Measurements from ENCODE around the gene PPIP5K1. TPM values are rescaled to one million over a fixed set of nuclear protein-coding genes. Genes with fewer than 3 reads are reported as not detected.
A peak's percentile ranks its signal among the peaks of the same experiment; 100 is the strongest.
"Not testable (repeated sequence)": the region's sequence is repeated elsewhere in the genome, so short reads cannot be mapped to it uniquely, and the experiment has no call there.

PPIP5K1 gene
- 12.1 and 22.2 TPM in 2 replicates for total RNA-seq (ENCODE audit: low replicate concordance)

DNA sequence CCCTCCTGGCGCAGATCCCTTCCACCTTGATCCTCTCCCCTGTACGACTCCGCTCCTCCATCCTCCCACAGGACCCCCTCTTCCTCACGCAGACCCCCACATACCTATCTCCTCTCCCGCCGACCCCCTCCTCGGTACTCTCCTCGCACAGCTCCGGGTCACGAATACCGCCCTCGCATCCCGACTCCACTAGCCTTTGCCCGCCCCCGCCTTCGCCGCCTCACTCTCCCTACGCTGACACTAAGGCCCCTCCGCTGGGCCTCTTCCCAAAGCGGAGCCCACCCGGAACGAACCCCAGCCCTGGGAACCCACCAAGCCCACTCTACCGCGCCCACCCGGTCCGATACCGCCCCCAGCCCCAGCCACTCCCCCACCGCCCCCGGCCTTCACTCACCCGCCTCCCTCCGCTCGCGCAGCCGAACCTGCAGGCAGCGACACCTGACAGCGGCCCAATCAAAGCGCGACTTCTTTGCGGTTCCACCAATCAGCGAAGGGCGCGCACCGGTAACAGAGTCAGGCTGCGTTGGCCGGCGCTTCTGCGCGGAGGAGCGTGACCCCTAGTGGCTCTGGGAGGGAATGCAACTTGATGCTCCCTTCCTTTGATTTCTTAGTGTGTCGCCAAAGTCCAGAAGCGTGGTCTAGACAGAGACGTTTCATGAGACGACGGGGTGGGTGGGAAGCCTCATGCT is at the start of gene PPIP5K1:
Gene PPIP5K1 (minus strand): TSS at position 431 of the 689 bp plus-strand sequence. CDS start 5,704 bp downstream, outside the sequence.
- not testable (repeated sequence) for DNase-seq (ENCODE audit: low read depth)

DNA sequence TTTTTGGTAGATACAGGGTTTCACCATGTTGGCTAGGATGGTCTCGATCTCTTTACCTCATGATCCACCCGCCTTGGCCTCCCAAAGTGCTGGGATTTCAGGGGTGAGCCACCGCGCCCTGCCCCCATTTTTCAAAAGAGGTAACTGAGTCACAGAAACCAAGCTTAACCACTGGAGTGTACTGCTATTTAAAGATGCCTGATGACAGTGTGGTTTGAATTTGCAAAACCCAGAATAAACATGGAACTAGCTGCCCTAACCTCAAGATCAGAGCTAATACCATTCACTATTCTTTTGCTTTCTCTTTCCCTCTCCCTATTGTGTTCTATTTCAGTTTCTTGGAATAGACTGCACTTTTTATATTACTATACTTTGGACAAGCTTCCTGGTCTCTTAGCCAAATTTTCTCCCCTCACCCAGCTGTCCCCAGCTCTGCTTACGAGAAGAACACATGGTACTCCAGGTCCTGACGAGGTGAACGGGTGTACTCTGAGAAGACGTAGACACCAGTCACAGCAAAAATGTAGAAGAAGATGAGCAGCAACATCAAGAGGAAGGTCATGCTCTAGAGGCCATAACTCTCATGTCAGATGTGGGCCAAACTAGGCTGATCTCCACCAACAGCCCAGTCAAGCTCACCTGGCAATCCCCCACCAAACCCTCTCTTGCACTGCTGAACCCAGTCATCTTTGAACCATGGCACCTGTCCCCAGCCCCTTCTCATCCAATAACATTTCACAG is 48.6 kb upstream of the PPIP5K1 start:
- DNase-seq (ENCODE audit: low read depth); H3K4me3 ChIP-seq (ENCODE audit: low read depth, low read length): not testable (repeated sequence)

More for the DNA sequence above, at the start of gene PPIP5K1:
- H3K4me3 ChIP-seq (ENCODE audit: low read depth, low read length), result not testable (repeated sequence)

DNA sequence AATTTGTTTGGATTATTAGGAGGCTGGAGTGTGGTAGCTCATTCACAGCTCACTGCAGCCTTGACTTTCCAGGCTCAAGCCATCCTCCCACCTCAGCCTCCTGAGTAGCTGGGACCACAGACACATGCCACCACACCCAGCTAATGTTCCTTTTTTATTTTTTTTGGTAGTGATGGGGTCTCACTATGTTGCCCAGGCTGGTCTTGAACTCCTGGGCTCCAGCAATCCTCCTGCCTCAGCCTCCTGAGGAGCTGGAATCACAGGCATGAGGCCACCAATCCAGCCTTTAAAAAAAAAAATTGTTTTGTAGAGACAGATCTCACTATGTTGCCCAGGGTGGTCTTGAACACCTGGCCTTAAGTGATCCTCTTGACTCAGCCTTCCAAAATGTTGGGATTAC is 36.9 kb upstream of the PPIP5K1 start:
- not testable (repeated sequence) for H3K4me3 ChIP-seq (ENCODE audit: low read depth, low read length); DNase-seq (ENCODE audit: low read depth)

DNA sequence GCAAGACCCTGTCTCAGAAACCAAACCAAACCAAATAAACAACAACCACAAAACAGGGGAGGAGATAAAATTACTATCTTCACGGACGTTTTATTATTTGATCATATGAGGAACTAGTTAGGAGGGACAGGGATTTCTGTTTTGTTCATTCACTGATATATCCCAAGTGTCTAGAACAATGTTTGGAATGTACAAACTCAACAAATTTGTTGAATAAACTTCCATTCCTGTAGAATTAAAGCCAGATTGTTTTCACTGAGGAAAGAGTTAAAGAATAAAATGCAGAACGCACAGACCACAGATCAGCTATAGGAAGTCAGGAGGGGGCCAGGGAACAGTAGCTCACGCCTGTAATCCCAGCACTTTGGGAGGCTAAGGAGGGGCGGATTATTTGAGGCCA is 35.1 kb upstream of the PPIP5K1 start:
- TF ChIP-seq, protein P1, sequence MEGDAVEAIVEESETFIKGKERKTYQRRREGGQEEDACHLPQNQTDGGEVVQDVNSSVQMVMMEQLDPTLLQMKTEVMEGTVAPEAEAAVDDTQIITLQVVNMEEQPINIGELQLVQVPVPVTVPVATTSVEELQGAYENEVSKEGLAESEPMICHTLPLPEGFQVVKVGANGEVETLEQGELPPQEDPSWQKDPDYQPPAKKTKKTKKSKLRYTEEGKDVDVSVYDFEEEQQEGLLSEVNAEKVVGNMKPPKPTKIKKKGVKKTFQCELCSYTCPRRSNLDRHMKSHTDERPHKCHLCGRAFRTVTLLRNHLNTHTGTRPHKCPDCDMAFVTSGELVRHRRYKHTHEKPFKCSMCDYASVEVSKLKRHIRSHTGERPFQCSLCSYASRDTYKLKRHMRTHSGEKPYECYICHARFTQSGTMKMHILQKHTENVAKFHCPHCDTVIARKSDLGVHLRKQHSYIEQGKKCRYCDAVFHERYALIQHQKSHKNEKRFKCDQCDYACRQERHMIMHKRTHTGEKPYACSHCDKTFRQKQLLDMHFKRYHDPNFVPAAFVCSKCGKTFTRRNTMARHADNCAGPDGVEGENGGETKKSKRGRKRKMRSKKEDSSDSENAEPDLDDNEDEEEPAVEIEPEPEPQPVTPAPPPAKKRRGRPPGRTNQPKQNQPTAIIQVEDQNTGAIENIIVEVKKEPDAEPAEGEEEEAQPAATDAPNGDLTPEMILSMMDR (IDR thresholded peaks at IDR 0.05; ENCODE audit: insufficient read depth, low read length), result no peak
- peak; percentile 2 for DNase-seq (ENCODE audit: low read depth)
- H3K4me3 ChIP-seq (ENCODE audit: low read depth, low read length), result no peak overlapping the region

DNA sequence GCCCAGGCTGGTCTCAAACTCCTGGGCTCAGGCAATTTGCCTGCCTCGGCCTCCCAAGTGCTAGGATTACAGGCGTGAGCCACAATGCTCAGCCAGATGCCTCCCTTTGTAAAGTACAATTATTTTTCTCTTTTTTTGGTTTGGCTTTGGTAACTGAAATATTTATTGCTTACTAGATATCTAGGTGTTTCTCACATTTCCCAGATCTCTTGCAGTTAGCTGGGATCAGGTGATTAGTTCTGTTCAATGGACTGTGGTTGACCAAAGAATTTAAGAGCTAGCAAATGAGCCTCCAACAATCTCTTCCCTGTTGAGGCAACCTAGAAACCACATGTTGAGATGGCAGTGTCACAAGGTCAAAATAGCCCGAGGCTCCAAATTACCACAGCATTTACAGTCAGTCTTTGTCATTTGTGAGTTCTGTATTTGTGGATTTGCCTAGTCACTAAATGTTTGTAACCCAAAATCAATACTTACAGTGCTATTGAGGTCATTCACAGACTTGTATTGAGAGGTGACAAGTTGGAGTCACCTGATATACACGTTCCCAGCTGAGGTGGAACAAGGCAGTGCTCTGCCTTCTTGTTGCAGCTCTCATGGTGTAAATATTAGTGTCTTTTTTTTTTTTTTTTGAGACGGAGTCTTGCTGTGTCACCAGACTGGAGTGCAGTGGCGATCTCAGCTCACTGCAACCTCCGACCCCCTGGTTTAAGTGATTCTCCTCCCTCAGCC is 32.2 kb upstream of the PPIP5K1 start:
- not testable (repeated sequence) for DNase-seq (ENCODE audit: low read depth); H3K4me3 ChIP-seq (ENCODE audit: low read depth, low read length)

DNA sequence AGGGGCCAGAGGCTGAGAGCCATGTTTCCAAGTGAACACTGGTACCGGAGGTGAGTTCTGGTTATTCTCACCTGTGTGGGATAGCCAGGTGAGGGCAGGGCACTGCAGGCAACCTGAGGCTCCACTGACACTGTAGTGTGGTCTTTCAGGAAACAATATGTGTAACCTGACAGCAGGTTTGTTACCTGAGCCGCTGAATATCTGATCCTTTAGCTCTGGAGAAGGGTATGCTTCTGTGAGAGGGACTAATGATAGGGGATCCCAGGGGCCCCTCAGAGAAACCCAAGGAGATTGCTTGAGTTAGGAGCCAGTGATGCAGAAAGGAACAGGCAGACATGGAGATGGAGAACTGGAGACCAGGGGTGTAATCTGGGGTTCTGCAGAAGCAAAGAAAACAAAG is 28.7 kb upstream of the PPIP5K1 start, which contains the start of gene STRC:
Gene STRC (minus strand): TSS at position 101 of the 400 bp plus-strand sequence. CDS start 78 bp downstream, at position 23.
- DNase-seq (ENCODE audit: low read depth); H3K4me3 ChIP-seq (ENCODE audit: low read depth, low read length): not testable (repeated sequence)

DNA sequence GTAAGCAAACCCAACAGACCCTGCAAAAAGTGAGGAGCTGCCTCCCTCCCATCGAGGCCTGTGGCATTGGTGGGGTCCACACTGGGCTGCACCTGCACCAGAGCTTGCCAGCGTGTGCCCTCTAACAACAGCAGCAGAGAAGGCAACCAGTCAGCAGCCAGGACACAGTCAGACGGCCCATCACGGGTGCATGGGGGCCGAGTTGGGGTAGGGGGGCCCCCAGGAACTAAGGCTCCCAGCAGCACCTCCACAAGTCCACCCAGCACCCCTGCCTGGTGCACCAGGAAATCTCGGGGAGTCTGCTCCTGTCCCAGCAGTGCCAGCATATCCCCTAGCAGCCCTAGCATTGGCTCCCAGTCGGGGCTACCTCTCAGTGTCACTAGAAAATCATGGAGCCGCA is 27.7 kb upstream of the PPIP5K1 start:
- DNase-seq (ENCODE audit: low read depth); H3K4me3 ChIP-seq (ENCODE audit: low read depth, low read length): not testable (repeated sequence)

DNA sequence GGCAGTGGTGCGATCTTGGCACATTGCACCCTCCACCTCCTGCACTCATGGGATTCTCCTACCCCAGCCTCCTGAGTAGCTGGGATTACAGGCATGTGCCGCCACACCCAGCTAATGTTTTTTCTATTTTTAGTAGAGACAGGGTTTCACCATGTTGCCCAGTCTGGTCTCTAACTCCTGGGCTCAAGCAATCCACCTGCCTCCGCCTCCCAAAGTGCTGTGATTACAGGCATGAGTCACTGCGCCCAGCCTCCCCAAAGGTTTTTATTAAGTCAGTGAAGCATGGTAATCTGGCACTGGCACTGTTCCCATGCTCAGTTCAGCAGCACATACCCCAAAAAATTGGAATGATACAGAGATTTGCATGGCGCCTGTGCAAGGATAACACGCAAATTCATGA is 12.2 kb upstream of the PPIP5K1 start:
- not testable (repeated sequence) for H3K4me3 ChIP-seq (ENCODE audit: low read depth, low read length); DNase-seq (ENCODE audit: low read depth)

DNA sequence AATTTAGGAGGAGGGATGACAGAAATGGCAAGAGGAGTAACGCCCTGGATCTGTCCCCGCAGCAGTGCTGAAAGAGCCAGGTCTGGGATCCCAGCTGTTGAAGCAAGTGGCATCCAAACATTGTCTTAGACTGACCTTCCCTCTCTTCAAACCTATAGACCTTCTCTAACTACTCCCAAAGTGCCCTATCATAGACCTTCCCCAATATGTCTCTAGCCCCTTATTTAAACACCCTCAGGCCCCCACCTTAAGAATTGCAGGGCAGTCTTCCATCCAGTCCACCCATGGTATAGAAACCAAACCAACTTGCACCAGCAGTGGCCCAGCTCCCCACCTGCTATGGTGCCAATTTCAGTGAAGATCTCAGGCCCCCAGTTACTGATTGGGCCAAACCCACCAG is 10.2 kb upstream of the PPIP5K1 start:
- not testable (repeated sequence) for DNase-seq (ENCODE audit: low read depth); H3K4me3 ChIP-seq (ENCODE audit: low read depth, low read length)

DNA sequence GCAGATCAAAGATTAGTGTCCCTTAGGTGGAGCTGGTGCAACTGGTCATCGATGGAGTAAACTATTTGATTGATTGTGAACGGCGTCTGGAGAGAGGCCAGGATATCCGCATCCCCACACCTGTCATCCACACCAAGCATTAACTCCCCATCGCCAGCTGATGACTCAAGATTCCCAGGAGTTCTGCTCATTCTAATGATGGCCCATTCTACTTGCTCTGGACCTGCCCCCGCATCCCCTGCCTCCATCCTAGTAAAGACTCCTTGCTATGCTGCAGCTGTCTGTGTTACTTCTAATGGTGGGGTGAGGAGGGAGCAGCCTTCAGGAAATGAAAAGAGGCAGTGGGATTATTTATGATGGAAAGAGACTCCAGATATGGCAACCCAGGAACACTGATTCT is 9.1 kb upstream of the PPIP5K1 start:
- H3K4me3 ChIP-seq (ENCODE audit: low read depth, low read length); DNase-seq (ENCODE audit: low read depth): not testable (repeated sequence)

DNA sequence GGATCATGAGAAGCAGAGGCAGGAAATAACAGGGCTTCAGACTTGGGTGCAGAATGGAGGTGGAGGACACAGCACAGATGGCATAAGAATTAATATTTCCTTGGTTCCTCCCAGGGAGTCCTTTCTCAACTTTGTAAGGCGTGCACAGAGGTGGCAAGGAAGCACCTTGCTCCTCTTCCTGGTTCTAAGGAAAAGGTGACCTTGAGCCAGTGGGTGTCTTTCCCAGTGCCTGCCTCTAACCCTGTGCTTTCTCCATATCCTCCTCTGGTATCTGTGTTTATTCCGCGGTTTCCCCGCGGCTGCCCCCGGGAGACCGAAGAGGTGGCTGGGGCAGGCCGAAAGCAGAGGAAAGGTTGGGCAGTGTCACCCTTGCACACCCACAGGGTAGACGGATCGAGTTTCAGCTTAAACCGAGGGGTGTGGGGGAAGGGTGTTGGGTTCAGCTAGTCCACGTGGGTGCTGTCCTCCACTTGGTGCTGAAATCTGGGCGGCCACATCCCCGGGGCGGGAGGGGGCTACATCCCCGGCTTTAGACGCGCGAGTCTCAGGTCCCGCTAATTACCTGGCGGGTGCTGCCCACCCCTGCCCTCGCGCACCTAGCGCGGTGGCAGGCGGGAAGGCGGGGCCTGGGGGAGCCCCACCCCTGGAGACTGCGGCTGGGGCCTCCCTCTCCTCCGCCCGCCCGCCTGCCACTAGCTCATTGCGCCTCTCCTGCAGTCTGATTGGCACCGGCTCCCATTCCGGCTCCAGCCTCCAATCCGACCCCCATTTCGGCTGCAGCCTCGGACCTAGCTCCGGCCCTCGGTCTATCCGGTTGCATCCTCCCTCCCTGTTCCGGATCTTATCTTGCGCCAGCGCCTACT is 3.6 kb upstream of the PPIP5K1 start, which contains the start of gene CKMT1B:
Gene CKMT1B (plus strand): TSS at position 700 of the 863 bp plus-strand sequence. CDS start 192 bp downstream, outside the sequence.
- not testable (repeated sequence) for H3K4me3 ChIP-seq (ENCODE audit: low read depth, low read length); DNase-seq (ENCODE audit: low read depth)

DNA sequence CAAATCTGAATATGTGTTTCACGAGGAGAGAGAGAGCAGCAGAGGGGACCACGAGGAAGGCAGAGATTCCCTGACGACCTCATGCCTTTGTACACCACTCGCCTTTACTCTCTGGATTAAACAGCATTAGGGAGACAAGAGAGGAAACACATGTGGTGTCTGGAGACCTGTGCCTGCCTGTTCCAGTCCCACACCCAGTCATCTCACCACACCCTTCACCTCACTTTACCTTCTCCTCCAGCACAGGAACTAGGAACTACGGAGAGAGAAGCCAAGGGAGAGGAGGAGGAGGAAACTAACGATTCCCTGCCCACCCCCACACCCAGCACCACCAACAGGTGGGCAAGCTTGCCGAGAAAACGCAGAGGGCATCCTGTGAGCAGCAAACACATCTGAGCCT is 2.8 kb upstream of the PPIP5K1 start:
- DNase-seq (ENCODE audit: low read depth); H3K4me3 ChIP-seq (ENCODE audit: low read depth, low read length): not testable (repeated sequence)

DNA sequence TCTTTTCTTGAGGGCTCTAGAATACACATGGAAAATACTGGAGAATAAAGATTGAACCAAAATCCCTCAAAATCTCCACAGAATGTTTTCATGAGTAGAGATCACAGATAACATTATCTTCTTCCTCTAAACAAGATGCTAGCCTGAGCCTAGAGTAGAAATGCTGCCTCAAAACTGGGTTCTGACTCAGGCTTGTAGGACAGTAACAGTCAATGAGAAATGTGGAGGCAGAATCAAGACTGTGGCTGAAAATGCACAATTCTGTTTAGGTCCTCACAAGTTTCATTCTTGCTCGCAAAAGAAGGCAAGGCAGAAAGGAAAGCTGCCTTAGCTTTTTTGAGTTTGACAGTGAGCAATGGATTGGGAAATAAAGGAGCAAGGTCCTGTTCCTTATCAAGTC is 15.4 kb downstream of the PPIP5K1 start:
- not testable (repeated sequence) for H3K4me3 ChIP-seq (ENCODE audit: low read depth, low read length); DNase-seq (ENCODE audit: low read depth)

DNA sequence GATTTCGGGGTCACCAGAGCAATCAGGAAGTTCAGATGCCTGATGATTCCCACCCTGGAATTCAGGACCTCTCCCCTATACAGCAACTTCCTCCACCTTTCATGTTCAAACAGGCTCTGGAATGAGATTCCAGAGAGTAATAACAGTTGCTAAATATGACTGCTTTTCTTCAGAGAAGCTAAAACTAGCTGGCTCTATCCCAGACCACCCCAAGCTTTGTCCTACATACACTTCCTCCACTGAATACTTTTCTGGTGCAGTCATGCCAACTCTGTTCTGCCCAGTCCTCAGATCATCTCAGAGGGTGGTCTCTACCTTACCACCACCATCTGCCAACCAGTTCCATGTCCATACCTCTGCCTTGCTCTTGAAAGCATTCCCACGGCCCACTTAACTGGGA is 23.4 kb downstream of the PPIP5K1 start:
- DNase-seq (ENCODE audit: low read depth); H3K4me3 ChIP-seq (ENCODE audit: low read depth, low read length): not testable (repeated sequence)

DNA sequence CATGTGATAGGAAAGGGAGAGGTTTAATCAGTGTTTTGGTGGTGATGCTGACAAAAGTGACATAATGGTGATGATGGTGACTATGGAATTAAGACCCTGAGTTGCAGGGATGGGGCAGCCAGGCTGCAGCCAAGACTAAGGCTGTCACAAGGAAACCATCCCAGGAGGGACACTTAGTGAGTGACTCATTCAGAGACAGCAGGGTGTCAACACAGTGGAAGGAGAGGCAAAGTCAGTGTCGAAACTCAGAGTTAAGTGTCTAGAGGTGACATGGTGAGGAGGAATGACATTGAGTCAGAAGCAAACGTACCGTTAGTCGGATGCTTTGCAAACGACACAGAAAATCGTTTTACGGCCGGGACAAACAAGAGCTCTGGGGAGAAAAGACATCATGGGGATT is 26.2 kb downstream of the PPIP5K1 start:
- not testable (repeated sequence) for DNase-seq (ENCODE audit: low read depth); H3K4me3 ChIP-seq (ENCODE audit: low read depth, low read length)

DNA sequence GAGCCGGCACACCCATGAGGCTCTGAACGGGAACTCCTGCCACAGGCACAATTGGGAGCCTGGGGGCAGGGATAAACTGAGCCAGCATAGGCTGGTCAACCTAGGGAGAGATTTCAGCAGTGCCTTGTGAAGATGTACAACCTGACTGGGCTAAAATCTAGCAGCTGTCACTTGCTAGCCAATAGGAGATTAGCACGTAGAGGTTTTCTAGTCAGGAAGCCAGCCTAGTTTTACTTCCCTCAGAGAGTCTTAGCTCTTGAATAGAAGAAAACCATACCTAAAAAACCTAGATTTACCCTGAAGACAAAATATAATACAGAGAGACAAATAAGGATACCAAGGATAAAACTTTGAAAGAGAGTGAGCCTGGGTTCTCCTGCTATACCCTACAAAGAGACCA is 27.3 kb downstream of the PPIP5K1 start:
- H3K4me3 ChIP-seq (ENCODE audit: low read depth, low read length); DNase-seq (ENCODE audit: low read depth): not testable (repeated sequence)

All from fibroblast of the aortic adventitia (primary cell).